Endothelial cell (in vitro differentiated cells): ENCODE measurements around the gene SLC29A4. TPM values are rescaled to one million over a fixed set of nuclear protein-coding genes. Genes with fewer than 3 reads are reported as not detected.

Experiments
- DNase-seq: peaks from one replicate; pipeline ENCODE4 v3.0.0; 2021; ENCODE audit warnings: low spot score
- H3K27ac Mint-ChIP-seq: one replicate; pipeline ENCODE4 v1.8.0; 2021; ENCODE audit warnings: mixed read lengths, inconsistent platforms; ENCODE audit not compliant: unreplicated experiment
- H3K27me3 Mint-ChIP-seq: one replicate; pipeline ENCODE4 v1.8.0; 2021; ENCODE audit warnings: mild to moderate bottlenecking, moderate library complexity, mixed read lengths, inconsistent platforms; ENCODE audit not compliant: unreplicated experiment
- H3K36me3 Mint-ChIP-seq: one replicate; pipeline ENCODE4 v1.8.0; 2021; ENCODE audit warnings: mild to moderate bottlenecking, low read depth, mixed read lengths, inconsistent platforms; ENCODE audit not compliant: unreplicated experiment
- H3K4me1 Mint-ChIP-seq: one replicate; pipeline ENCODE4 v1.8.0; 2021; ENCODE audit warnings: mild to moderate bottlenecking, mixed read lengths, inconsistent platforms; ENCODE audit not compliant: unreplicated experiment
- H3K4me3 Mint-ChIP-seq: one replicate; pipeline ENCODE4 v1.8.0; 2021; ENCODE audit warnings: mild to moderate bottlenecking, mixed read lengths, inconsistent platforms; ENCODE audit not compliant: unreplicated experiment
- H3K9me3 Mint-ChIP-seq: one replicate; pipeline ENCODE4 v1.8.0; 2021; ENCODE audit warnings: mixed read lengths, inconsistent platforms; ENCODE audit not compliant: unreplicated experiment
- CTCF ChIP-seq: fragments of 200-600 bp; sonication (generic); IDR thresholded peaks from one replicate; pipeline ENCODE4 v1.5.0; 2021; ENCODE audit warnings: antibody characterized with exemption; ENCODE audit not compliant: unreplicated experiment
- long read RNA-seq: library from polyadenylated mRNA; unstranded; transcript quantifications from one replicate; pipeline ENCODE4 v2.0.0, GENCODE V29; 2020; ENCODE audit not compliant: unreplicated experiment
- total RNA-seq: library from RNA; stranded (reverse); fragmentation: NEBNext Ultra II Directional; extraction: Animal tissue kit (Norgen Biotek cat#: 25700); gene quantifications from one replicate; pipeline ENCODE4 v1.2.1, GENCODE V29; 2021; ENCODE audit not compliant: unreplicated experiment

The SLC29A4 gene
- 6.4 TPM for total RNA-seq
- long read RNA-seq, partial matches to known transcripts = 0 of 1 reads
- long read RNA-seq, other reads (novel, unspliced or antisense) = 1 of 1 reads

- H3K36me3 Mint-ChIP-seq = no peaks in the 10 kb centered on the region
- no peak within 1 kb of the TSS for H3K27ac Mint-ChIP-seq
- no peaks in the 10 kb centered on the region for H3K4me1 Mint-ChIP-seq
- no peak for DNase-seq
- H3K4me3 Mint-ChIP-seq = no peak within 1 kb of the TSS
- TF ChIP-seq CTCF = no peak
- H3K27me3 Mint-ChIP-seq = peaks cover 8% of the 10 kb centered on the region
- H3K9me3 Mint-ChIP-seq = no peaks in the 10 kb centered on the region
Observed at GRCh38 chr7:5282543-5283316, at the start of gene SLC29A4. TSS of gene SLC29A4 (plus strand) at chr7:5282943. CDS start at chr7:5287817, 4,874 bp downstream.

- DNase-seq = no peak
- Mint-ChIP-seq H3K9me3 (no peaks in the 10 kb centered on the region), H3K27ac (no peak overlapping the region), H3K36me3 (peaks cover 26% of the 10 kb centered on the region), H3K4me1 (peaks cover 5% of the 10 kb centered on the region), H3K27me3 (no peaks in the 10 kb centered on the region), H3K4me3 (no peak overlapping the region)
- TF ChIP-seq CTCF = no peak
Observed at GRCh38 chr7:5234852-5235831, 47.6 kb upstream of the SLC29A4 start.

- Mint-ChIP-seq H3K4me1 (peaks cover 5% of the 10 kb centered on the region), H3K27ac (no peak overlapping the region), H3K36me3 (peaks cover 6% of the 10 kb centered on the region), H3K27me3 (peaks cover 2% of the 10 kb centered on the region), H3K4me3 (no peak overlapping the region), H3K9me3 (no peaks in the 10 kb centered on the region)
- no peak for DNase-seq
- TF ChIP-seq CTCF = no peak
Observed at GRCh38 chr7:5237286-5237685, 45.5 kb upstream of the SLC29A4 start.

- H3K9me3 Mint-ChIP-seq = no peaks in the 10 kb centered on the region
- H3K4me3 Mint-ChIP-seq = no peak overlapping the region
- H3K36me3 Mint-ChIP-seq = no peaks in the 10 kb centered on the region
- H3K27me3 Mint-ChIP-seq = peaks cover 5% of the 10 kb centered on the region
- H3K4me1 Mint-ChIP-seq = peaks cover 5% of the 10 kb centered on the region
- H3K27ac Mint-ChIP-seq = no peak overlapping the region
- no peak for DNase-seq
- no peak for TF ChIP-seq CTCF
Observed at GRCh38 chr7:5238500-5238899, 44.2 kb upstream of the SLC29A4 start.
